Fibroblast of skin of right quadriceps (primary cell): Measurements from ENCODE around the gene SNAP25.

Experiments used
- DNase-seq: peaks from one replicate; pipeline ENCODE4 v3.0.0-alpha.2; 2013

Gene SNAP25

GRCh38 chr20:10268636-10269035 lies 50.0 kb downstream of the SNAP25 start:
- no peak for DNase-seq

- no peak for DNase-seq
Measured at GRCh38 chr20:10270630-10271029, 52.0 kb downstream of the SNAP25 start.

- no peak for DNase-seq
Measured at GRCh38 chr20:10271494-10272219, 53.0 kb downstream of the SNAP25 start.

GRCh38 chr20:10276878-10277580 lies 58.4 kb downstream of the SNAP25 start:
- DNase-seq: no peak

- DNase-seq: no peak
Measured at GRCh38 chr20:10277616-10278015, 59.0 kb downstream of the SNAP25 start.

- no peak for DNase-seq
Measured at GRCh38 chr20:10278412-10278811, 59.8 kb downstream of the SNAP25 start.

- DNase-seq: peak; percentile 35
Measured at GRCh38 chr20:10280018-10280908, 61.6 kb downstream of the SNAP25 start.

GRCh38 chr20:10281911-10282310 lies 63.3 kb downstream of the SNAP25 start:
- DNase-seq: no peak

GRCh38 chr20:10282979-10283456 lies 64.4 kb downstream of the SNAP25 start:
- DNase-seq: peak; percentile 83

- DNase-seq: no peak
Measured at GRCh38 chr20:10286356-10286755, 67.7 kb downstream of the SNAP25 start.

- DNase-seq: no peak
Measured at GRCh38 chr20:10288421-10288820, 69.8 kb downstream of the SNAP25 start.

- DNase-seq: no peak
Measured at GRCh38 chr20:10288954-10289646, 70.5 kb downstream of the SNAP25 start.

- DNase-seq: no peak
Measured at GRCh38 chr20:10291568-10292248, 73.1 kb downstream of the SNAP25 start.

GRCh38 chr20:10297223-10297622 lies 78.6 kb downstream of the SNAP25 start:
- no peak for DNase-seq

GRCh38 chr20:10297684-10298240 lies 79.1 kb downstream of the SNAP25 start:
- DNase-seq: peak; percentile 17

- DNase-seq: no peak
Measured at GRCh38 chr20:10300582-10301446, 82.2 kb downstream of the SNAP25 start.

- no peak for DNase-seq
Measured at GRCh38 chr20:10303852-10304251, 85.2 kb downstream of the SNAP25 start.

GRCh38 chr20:10304471-10305046 lies 85.9 kb downstream of the SNAP25 start:
- no peak for DNase-seq

GRCh38 chr20:10306440-10307358 lies 88.1 kb downstream of the SNAP25 start:
- DNase-seq: peak; percentile 85
